Uterus (tissue), 2 donors: ENCODE data around the gene CBFB.

Source experiments
- CTCF ChIP-seq, 4 experiments: fragments of 200-600 bp in 2 of 4; fragments of 450-650 bp in 2 of 4; sonication (generic) in 2 of 4; IDR thresholded peaks; one replicate each; pipeline ENCODE4 v1.5.1; 2016 to 2019; ENCODE audit warnings: antibody characterized with exemption in 4 of 4, mild to moderate bottlenecking in 2 of 4, moderate library complexity in 1 of 4
- POLR2A ChIP-seq, 2 donors: fragments of 450-650 bp; IDR thresholded peaks; one replicate each; pipeline ENCODE4 v1.6.1; 2016; ENCODE audit warnings: antibody characterized with exemption in 2 of 2, mild to moderate bottlenecking in 1 of 2, moderate library complexity in 1 of 2

DNA sequence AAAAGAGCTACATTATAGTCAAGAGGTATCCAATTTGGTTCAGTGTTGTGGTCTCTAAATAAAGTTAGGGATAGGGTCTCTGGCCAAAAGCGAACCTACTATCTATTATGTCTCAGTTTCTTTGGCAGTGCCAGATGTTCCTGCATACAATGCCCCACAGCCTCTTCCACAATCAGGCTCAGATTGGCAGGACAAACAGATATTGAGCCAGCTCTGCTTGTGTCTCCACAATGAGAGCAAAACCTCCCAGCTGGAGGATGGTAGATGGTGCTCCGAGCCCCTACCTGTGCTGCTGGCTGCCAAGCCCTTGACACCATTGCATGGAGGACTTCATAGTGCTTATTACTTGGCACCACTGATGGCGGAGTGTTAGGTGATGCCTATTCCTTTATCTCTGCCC, 100.5 kb downstream of the CBFB start:
- TF ChIP-seq POLR2A (IDR thresholded peaks at IDR 0.05) (no peak), CTCF (IDR thresholded peaks at IDR 0.05) (no peak)
